NB4 (cell line): ENCODE results near the gene PLA2G2D.

ENCODE experiments used
- DNase-seq: peaks from one replicate; pipeline ENCODE4 v3.0.0; 2010; ENCODE audit warnings: low read depth
- H3K4me3 ChIP-seq: one replicate; pipeline ENCODE4 v1.5.1; 2011; ENCODE audit warnings: mild to moderate bottlenecking, low read depth, low read length, moderate library complexity
- CTCF ChIP-seq: IDR thresholded peaks from one replicate; pipeline ENCODE4 v1.5.1; 2012; ENCODE audit warnings: low read depth, low read length
- MAX ChIP-seq: IDR thresholded peaks from 2 replicates; pipeline ENCODE4 v1.6.1; 2011; ENCODE audit warnings: low read depth, low read length
- MYC ChIP-seq: IDR thresholded peaks from 2 replicates; pipeline ENCODE4 v1.6.1; 2011; ENCODE audit warnings: low read depth, low read length
- POLR2A ChIP-seq: IDR thresholded peaks from 2 replicates; pipeline ENCODE4 v1.6.1; 2011; ENCODE audit warnings: mild to moderate bottlenecking; ENCODE audit not compliant: insufficient read length; ENCODE audit errors: extremely low read depth

The PLA2G2D gene

GRCh38 chr1:20115479-20115878, 3.9 kb downstream of the PLA2G2D start:
- no peak for DNase-seq

GRCh38 chr1:20114021-20114648, 5.2 kb downstream of the PLA2G2D start:
- no peak for TF ChIP-seq MYC

More at GRCh38 chr1:20115479-20115878, 3.9 kb downstream of the PLA2G2D start:
- H3K4me3 ChIP-seq, result no peak overlapping the region
- TF ChIP-seq CTCF (peak; percentile 11), POLR2A (no peak), MYC (no peak)

GRCh38 chr1:20112279-20113000, 6.9 kb downstream of the PLA2G2D start:
- no peak for DNase-seq
- H3K4me3 ChIP-seq, result no peak overlapping the region
- TF ChIP-seq MYC (no peak), MAX (no peak), CTCF (no peak), POLR2A (no peak)

More at GRCh38 chr1:20114021-20114648, 5.2 kb downstream of the PLA2G2D start:
- DNase-seq, result no peak
- no peak overlapping the region for H3K4me3 ChIP-seq

GRCh38 chr1:20111452-20111851, 7.9 kb downstream of the PLA2G2D start:
- TF ChIP-seq MAX (no peak), CTCF (no peak)
- H3K4me3 ChIP-seq, result no peak overlapping the region

GRCh38 chr1:20110679-20111078, 8.7 kb downstream of the PLA2G2D start:
- no peak for DNase-seq
- TF ChIP-seq MYC, result no peak
- no peak for TF ChIP-seq CTCF
- no peak for TF ChIP-seq MAX
- TF ChIP-seq POLR2A, result no peak

More at GRCh38 chr1:20111452-20111851, 7.9 kb downstream of the PLA2G2D start:
- DNase-seq, result no peak

GRCh38 chr1:20109223-20109856, 10.0 kb downstream of the PLA2G2D start:
- no peak for TF ChIP-seq MAX
- TF ChIP-seq POLR2A, result no peak
- TF ChIP-seq CTCF, result peak; percentile 29
- no peak for TF ChIP-seq MYC
- no peak overlapping the region for H3K4me3 ChIP-seq
- DNase-seq, result no peak

More at GRCh38 chr1:20110679-20111078, 8.7 kb downstream of the PLA2G2D start:
- no peak overlapping the region for H3K4me3 ChIP-seq
